Liver (tissue), 9 donors: ENCODE data around the gene RRM2. TPM values are rescaled to one million over a fixed set of nuclear protein-coding genes. Genes with fewer than 3 reads are reported as not detected.

ENCODE experiments used
- DNase-seq: peaks from one replicate; pipeline ENCODE4 v3.0.0-alpha.2; 2017; ENCODE audit warnings: low spot score
- H3K27ac ChIP-seq, 2 donors: one replicate each; pipeline ENCODE4 v1.7.0; 2013; ENCODE audit warnings: inconsistent platforms in 2 of 2, low read length in 2 of 2, control low read depth in 1 of 2, low read depth in 1 of 2, mild to moderate bottlenecking in 1 of 2
- H3K27me3 ChIP-seq, 4 donors: one replicate each; pipeline versions ENCODE4 v1.6.1 to v1.7.0; 2013; ENCODE audit warnings: low read length in 3 of 4, inconsistent platforms in 1 of 4, mild to moderate bottlenecking in 1 of 4, moderate library complexity in 1 of 4; ENCODE audit not compliant: control insufficient read depth in 4 of 4, insufficient read depth in 4 of 4
- H3K36me3 ChIP-seq, 4 donors: one replicate each; pipeline versions ENCODE4 v1.6.1 to v1.7.0; 2013; ENCODE audit warnings: low read length in 3 of 4, mild to moderate bottlenecking in 3 of 4, low read depth in 1 of 4, moderate library complexity in 1 of 4; ENCODE audit not compliant: control insufficient read depth in 4 of 4, insufficient read depth in 3 of 4
- H3K4me1 ChIP-seq, 4 donors: one replicate each; pipeline versions ENCODE4 v1.6.1 to v1.7.0; 2013; ENCODE audit warnings: low read length in 3 of 4, mild to moderate bottlenecking in 3 of 4, moderate library complexity in 1 of 4; ENCODE audit not compliant: control insufficient read depth in 4 of 4, insufficient read depth in 4 of 4
- H3K4me3 ChIP-seq, 3 donors: one replicate each; pipeline versions ENCODE4 v1.6.1 to v1.7.0; 2013; ENCODE audit warnings: low read length in 3 of 3, control low read depth in 1 of 3, low read depth in 1 of 3, mild to moderate bottlenecking in 1 of 3
- H3K9ac ChIP-seq, 2 donors: one replicate each; pipeline ENCODE4 v1.7.0; 2013; ENCODE audit warnings: low read length in 2 of 2, mild to moderate bottlenecking in 2 of 2, moderate library complexity in 2 of 2, control low read depth in 1 of 2, low read depth in 1 of 2
- H3K9me3 ChIP-seq, 4 donors: one replicate each; pipeline versions ENCODE4 v1.6.1 to v1.7.0; 2013; ENCODE audit warnings: low read length in 3 of 4; ENCODE audit not compliant: control insufficient read depth in 4 of 4
- CTCF ChIP-seq: fragments of 150-350 bp; IDR thresholded peaks from 2 replicates; pipeline ENCODE4 v1.5.1; 2017; ENCODE audit warnings: improper control_type of control experiment, low read depth, low read length; ENCODE audit not compliant: missing input control
- EGR1 ChIP-seq, 2 donors: IDR thresholded peaks; 2 replicates each; pipeline ENCODE4 v1.6.1; 2016 to 2018; ENCODE audit warnings: antibody characterized with exemption in 2 of 2, low read depth in 2 of 2
- FOXA1 ChIP-seq: IDR thresholded peaks from 2 replicates; pipeline ENCODE4 v1.6.1; 2016; ENCODE audit warnings: antibody characterized with exemption
- FOXA2 ChIP-seq: IDR thresholded peaks from 2 replicates; pipeline ENCODE4 v1.6.1; 2016; ENCODE audit warnings: antibody characterized with exemption
- GABPA ChIP-seq, 2 donors: IDR thresholded peaks in 1 of 2; conservative IDR thresholded peaks in 1 of 2; 2 replicates each; pipeline ENCODE4 v1.6.1; 2016; ENCODE audit warnings: antibody characterized with exemption in 2 of 2, mild to moderate bottlenecking in 1 of 2, moderate library complexity in 1 of 2
- HNF4G ChIP-seq: IDR thresholded peaks from 2 replicates; pipeline ENCODE4 v1.6.1; 2016; ENCODE audit warnings: antibody characterized with exemption
- JUND ChIP-seq, 2 donors: IDR thresholded peaks; 2 replicates each; pipeline ENCODE4 v1.6.1; 2016; ENCODE audit warnings: antibody characterized with exemption in 2 of 2
- MAX ChIP-seq: IDR thresholded peaks from 2 replicates; pipeline ENCODE4 v1.6.1; 2016; ENCODE audit warnings: antibody characterized with exemption
- NR2F2 ChIP-seq: IDR thresholded peaks from 2 replicates; pipeline ENCODE4 v1.6.1; 2016; ENCODE audit warnings: antibody characterized with exemption
- RAD21 ChIP-seq, 2 donors: IDR thresholded peaks; 2 replicates each; pipeline ENCODE4 v1.6.1; 2016; ENCODE audit warnings: antibody characterized with exemption in 2 of 2, mild to moderate bottlenecking in 2 of 2
- RXRA ChIP-seq, 2 donors: IDR thresholded peaks; 2 replicates each; pipeline ENCODE4 v1.6.1; 2017 to 2018; ENCODE audit warnings: antibody characterized with exemption in 2 of 2, mild to moderate bottlenecking in 1 of 2
- SP1 ChIP-seq: IDR thresholded peaks from 2 replicates; pipeline ENCODE4 v1.6.1; 2018; ENCODE audit warnings: antibody characterized with exemption, mild to moderate bottlenecking
- TAF1 ChIP-seq: conservative IDR thresholded peaks from 2 replicates; pipeline ENCODE4 v1.6.1; 2016; ENCODE audit warnings: antibody characterized with exemption, mild to moderate bottlenecking
- YY1 ChIP-seq: IDR thresholded peaks from 2 replicates; pipeline ENCODE4 v1.6.1; 2016; ENCODE audit warnings: antibody characterized with exemption, mild to moderate bottlenecking
- ZBTB33 ChIP-seq: IDR thresholded peaks from 2 replicates; pipeline ENCODE4 v1.6.1; 2016; ENCODE audit warnings: antibody characterized with exemption
- WGBS: extraction: QIAGEN DNeasy Blood & Tissue Kit; methylation state at CpG from one replicate; pipeline ENCODE4 v1.1.7; 2013; 5-methylcytosine and 5-hydroxymethylcytosine counted together
- polyA plus RNA-seq, 2 donors: library from polyadenylated mRNA; stranded (reverse) in 1 of 2; unstranded in 1 of 2; fragments of 200-250 nt in 1 of 2; fragments of >200 nt in 1 of 2; fragmentation: Nextera tagmentation in 1 of 2; extraction: Ambion mirVana in 1 of 2; gene quantifications; one replicate each; pipeline versions ENCODE4 v1.2.1 to v1.2.3, GENCODE V29; 2013 to 2015
- total RNA-seq, 2 donors: library from RNA; depleted of rRNA; stranded (reverse); fragments of >200 nt; gene quantifications; one replicate each; pipeline ENCODE4 v1.2.3, GENCODE V29; 2014
- TF ChIP-seq, protein P1 (sequence below): IDR thresholded peaks from 2 replicates; pipeline ENCODE4 v1.6.1; 2016; ENCODE audit warnings: antibody characterized with exemption, mild to moderate bottlenecking
- TF ChIP-seq, protein P2 (sequence below): IDR thresholded peaks from 2 replicates; pipeline ENCODE4 v1.6.1; 2016; ENCODE audit warnings: antibody characterized with exemption
- donor health status: healthy.
- donor health status: healthy.
- donor health status: healthy.
- donor health status: healthy.
- donor health status: healthy.

Gene RRM2
- total and polyA plus RNA-seq, 4 donors, result 3.9 to 124 (median 18.5) TPM

- DNase-seq, result no peak
- no peaks in the 10 kb centered on the region for H3K36me3 ChIP-seq
- peaks cover 0 to 6% (median 3%) of the 10 kb centered on the region in 4 donors for H3K27me3 ChIP-seq
- H3K4me1 ChIP-seq, result peaks cover 0 to 7% (median 2%) of the 10 kb centered on the region in 4 donors
- H3K9me3 ChIP-seq, result no peaks in the 10 kb centered on the region
- TF ChIP-seq GABPA (IDR thresholded peaks at IDR 0.05 in 1 of 2, conservative IDR thresholded peaks at IDR 0.05 in 1 of 2) (no peak), JUND (IDR thresholded peaks at IDR 0.05) (no peak)
- no peak overlapping the region for H3K27ac ChIP-seq
- H3K9ac ChIP-seq, result no peak overlapping the region
- H3K4me3 ChIP-seq, result no peak overlapping the region
- WGBS, result 87% methylated on average over 13 of the region's 13 CpGs
Measured at GRCh38 chr2:10075101-10075500, 47.4 kb upstream of the RRM2 start.

DNA sequence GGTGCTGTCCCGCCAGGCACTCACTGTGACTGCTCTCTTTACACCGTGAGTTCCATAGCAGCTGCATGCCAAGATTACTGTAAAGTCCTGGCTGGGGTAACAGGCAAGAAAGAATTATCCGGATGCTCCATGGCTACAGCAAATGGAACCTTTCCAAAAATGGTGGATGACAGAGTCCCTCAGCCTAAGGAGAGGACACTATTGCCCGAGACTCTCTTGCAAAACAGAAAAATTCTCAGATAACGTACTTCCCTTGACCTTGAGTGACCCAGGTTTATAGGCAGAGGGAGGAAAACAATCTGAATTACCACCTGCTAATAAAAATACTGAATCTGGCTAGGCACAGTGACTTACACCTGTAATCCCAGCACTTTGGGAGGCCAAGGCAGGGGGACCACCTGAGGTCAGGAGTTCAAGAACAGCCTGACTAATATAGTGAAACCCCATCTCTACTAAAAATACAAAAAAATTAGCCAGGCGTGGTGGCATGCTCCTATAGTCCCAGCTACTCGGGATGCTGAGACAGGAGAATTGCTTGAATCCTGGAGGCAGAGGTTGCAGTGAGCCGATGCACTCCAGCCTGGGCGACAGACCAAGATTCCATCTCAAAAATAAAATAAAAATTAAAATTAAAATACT, 46.8 kb upstream of the RRM2 start:
- WGBS, result 67% methylated on average over 9 of the region's 9 CpGs
- H3K36me3 ChIP-seq, result no peaks in the 10 kb centered on the region
- H3K27me3 ChIP-seq, result peaks cover 0 to 6% (median 3%) of the 10 kb centered on the region in 4 donors
- peaks cover 2 to 7% (median 3%) of the 10 kb centered on the region in 4 donors for H3K4me1 ChIP-seq
- H3K9ac ChIP-seq, result no peak overlapping the region
- H3K4me3 ChIP-seq, result no peak overlapping the region
- no peak for DNase-seq
- TF ChIP-seq RAD21 (IDR thresholded peaks at IDR 0.05), result no peak
- TF ChIP-seq TAF1, result no peak
- TF ChIP-seq, protein P1, sequence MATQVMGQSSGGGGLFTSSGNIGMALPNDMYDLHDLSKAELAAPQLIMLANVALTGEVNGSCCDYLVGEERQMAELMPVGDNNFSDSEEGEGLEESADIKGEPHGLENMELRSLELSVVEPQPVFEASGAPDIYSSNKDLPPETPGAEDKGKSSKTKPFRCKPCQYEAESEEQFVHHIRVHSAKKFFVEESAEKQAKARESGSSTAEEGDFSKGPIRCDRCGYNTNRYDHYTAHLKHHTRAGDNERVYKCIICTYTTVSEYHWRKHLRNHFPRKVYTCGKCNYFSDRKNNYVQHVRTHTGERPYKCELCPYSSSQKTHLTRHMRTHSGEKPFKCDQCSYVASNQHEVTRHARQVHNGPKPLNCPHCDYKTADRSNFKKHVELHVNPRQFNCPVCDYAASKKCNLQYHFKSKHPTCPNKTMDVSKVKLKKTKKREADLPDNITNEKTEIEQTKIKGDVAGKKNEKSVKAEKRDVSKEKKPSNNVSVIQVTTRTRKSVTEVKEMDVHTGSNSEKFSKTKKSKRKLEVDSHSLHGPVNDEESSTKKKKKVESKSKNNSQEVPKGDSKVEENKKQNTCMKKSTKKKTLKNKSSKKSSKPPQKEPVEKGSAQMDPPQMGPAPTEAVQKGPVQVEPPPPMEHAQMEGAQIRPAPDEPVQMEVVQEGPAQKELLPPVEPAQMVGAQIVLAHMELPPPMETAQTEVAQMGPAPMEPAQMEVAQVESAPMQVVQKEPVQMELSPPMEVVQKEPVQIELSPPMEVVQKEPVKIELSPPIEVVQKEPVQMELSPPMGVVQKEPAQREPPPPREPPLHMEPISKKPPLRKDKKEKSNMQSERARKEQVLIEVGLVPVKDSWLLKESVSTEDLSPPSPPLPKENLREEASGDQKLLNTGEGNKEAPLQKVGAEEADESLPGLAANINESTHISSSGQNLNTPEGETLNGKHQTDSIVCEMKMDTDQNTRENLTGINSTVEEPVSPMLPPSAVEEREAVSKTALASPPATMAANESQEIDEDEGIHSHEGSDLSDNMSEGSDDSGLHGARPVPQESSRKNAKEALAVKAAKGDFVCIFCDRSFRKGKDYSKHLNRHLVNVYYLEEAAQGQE, result no peak
- TF ChIP-seq FOXA2, result no peak
- no peak for TF ChIP-seq YY1
- no peak for TF ChIP-seq GABPA (IDR thresholded peaks at IDR 0.05 in 1 of 2, conservative IDR thresholded peaks at IDR 0.05 in 1 of 2)
- TF ChIP-seq HNF4G, result no peak
- no peak for TF ChIP-seq ZBTB33
- TF ChIP-seq SP1, result no peak
- no peak for TF ChIP-seq EGR1 (IDR thresholded peaks at IDR 0.05; ENCODE audit: low read depth in 2 of 2)
- no peak for TF ChIP-seq RXRA (IDR thresholded peaks at IDR 0.05)
- TF ChIP-seq FOXA1, result no peak
- TF ChIP-seq JUND (IDR thresholded peaks at IDR 0.05), result no peak
- TF ChIP-seq, protein P2, sequence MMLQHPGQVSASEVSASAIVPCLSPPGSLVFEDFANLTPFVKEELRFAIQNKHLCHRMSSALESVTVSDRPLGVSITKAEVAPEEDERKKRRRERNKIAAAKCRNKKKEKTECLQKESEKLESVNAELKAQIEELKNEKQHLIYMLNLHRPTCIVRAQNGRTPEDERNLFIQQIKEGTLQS, result no peak
- TF ChIP-seq MAX, result no peak
- no peak for TF ChIP-seq NR2F2
- TF ChIP-seq CTCF, result no peak
- no peaks in the 10 kb centered on the region for H3K9me3 ChIP-seq
- no peak overlapping the region for H3K27ac ChIP-seq
